Esophagus muscularis mucosa (tissue), 4 donors: Measurements from ENCODE around the gene KCNJ12. TPM values are rescaled to one million over a fixed set of nuclear protein-coding genes. Genes with fewer than 3 reads are reported as not detected.
"Not testable (repeated sequence)": the region's sequence is repeated elsewhere in the genome, so short reads cannot be mapped to it uniquely, and the experiment has no call there.

Source experiments
- DNase-seq: peaks from one replicate; pipeline ENCODE4 v3.0.0-alpha.2; 2017; ENCODE audit errors: extremely low spot score
- H3K27ac ChIP-seq, 4 donors: fragments of 200-600 bp; sonication (generic); replicated peaks in 1 of 4; 1 replicate in 3 of 4; 2 replicates in 1 of 4; pipeline ENCODE4 v1.5.1; 2016 to 2019; ENCODE audit warnings: mild to moderate bottlenecking in 1 of 4
- H3K27me3 ChIP-seq, 4 donors: fragments of 200-600 bp; sonication (generic); one replicate each; pipeline versions ENCODE4 v1.5.1 to v1.6.0; 2016 to 2019
- H3K36me3 ChIP-seq, 4 donors: fragments of 200-600 bp; sonication (generic); one replicate each; pipeline ENCODE4 v1.5.1; 2016 to 2019
- H3K4me1 ChIP-seq, 4 donors: fragments of 200-600 bp; sonication (generic); one replicate each; pipeline ENCODE4 v1.5.1; 2016 to 2019
- H3K4me3 ChIP-seq, 4 donors: fragments of 200-600 bp; sonication (generic); 1 replicate in 2 of 4; 2 replicates in 2 of 4; pipeline ENCODE4 v1.5.1; 2016 to 2019; ENCODE audit warnings: mild to moderate bottlenecking in 4 of 4, moderate library complexity in 1 of 4
- H3K9me3 ChIP-seq, 4 donors: fragments of 200-600 bp; sonication (generic); 1 replicate in 3 of 4; 2 replicates in 1 of 4; pipeline ENCODE4 v1.5.1; 2016 to 2019
- CTCF ChIP-seq, 3 experiments: fragments of 200-600 bp in 2 of 3; fragments of 450-650 bp in 1 of 3; sonication (generic) in 2 of 3; IDR thresholded peaks; one replicate each; pipeline ENCODE4 v1.5.1; 2017 to 2019; ENCODE audit warnings: antibody characterized with exemption in 3 of 3, mild to moderate bottlenecking in 2 of 3, moderate library complexity in 1 of 3
- EP300 ChIP-seq: sonication (generic); formaldehyde crosslinking; IDR thresholded peaks from one replicate; pipeline ENCODE4 v1.6.1; 2017; ENCODE audit warnings: antibody characterized with exemption
- POLR2A ChIP-seq: fragments of 450-650 bp; IDR thresholded peaks from one replicate; pipeline ENCODE4 v1.6.1; 2017; ENCODE audit warnings: antibody characterized with exemption, moderate library complexity, mild to moderate bottlenecking, low read depth
- POLR2AphosphoS5 ChIP-seq, 2 donors: sonication (generic); formaldehyde crosslinking; IDR thresholded peaks; one replicate each; pipeline ENCODE4 v1.6.1; 2017; ENCODE audit warnings: antibody characterized with exemption in 2 of 2
- WGBS: methylation state at CpG from one replicate; pipeline ENCODE4 v1.1.5; 2018; 5-methylcytosine and 5-hydroxymethylcytosine counted together
- intact Hi-C: fragments of 100-400 bp; cut with DNase I; formaldehyde crosslinking; loops from one replicate; pipeline ENCODE4 v1.15.1; 2023
- total RNA-seq, 4 donors: library from RNA; depleted of rRNA; stranded (reverse); fragments of >200 nt; gene quantifications; one replicate each; pipeline versions ENCODE4 v1.1.0 to v1.2.1, GENCODE V29; 2016

The KCNJ12 gene
- total RNA-seq, 4 donors from 2014 or later: 0.83 to 2.1 (median 1.5) TPM

- WGBS: no CpG with 5 or more reads among the region's 9 CpGs
- intact Hi-C loops, H3K4me3 ChIP-seq, DNase-seq, H3K27ac ChIP-seq, H3K36me3 ChIP-seq, H3K4me1 ChIP-seq, H3K9me3 ChIP-seq, H3K27me3 ChIP-seq: not testable (repeated sequence)
Measured at GRCh38 chr17:21423190-21423493, 47.0 kb downstream of the KCNJ12 start.

GRCh38 chr17:21424697-21425096 is 48.5 kb downstream of the KCNJ12 start:
- intact Hi-C loops, H3K9me3 ChIP-seq, DNase-seq, H3K27ac ChIP-seq, H3K4me3 ChIP-seq, H3K27me3 ChIP-seq, H3K36me3 ChIP-seq, H3K4me1 ChIP-seq: not testable (repeated sequence)
- WGBS: 87% methylated on average over 7 of the region's 7 CpGs

- no peaks in the 10 kb centered on the region for H3K9me3 ChIP-seq
- no peaks in the 10 kb centered on the region for H3K36me3 ChIP-seq
- DNase-seq: no peak
- no peak overlapping the region for H3K4me3 ChIP-seq
- intact Hi-C loops: no loop called here
- WGBS: 92% methylated on average over 10 of the region's 10 CpGs
- no peaks in the 10 kb centered on the region for H3K27me3 ChIP-seq
- H3K4me1 ChIP-seq: peaks cover 0 to 4% (median 1%) of the 10 kb centered on the region in 4 donors
- no peak overlapping the region for H3K27ac ChIP-seq
- TF ChIP-seq POLR2A (no peak), POLR2AphosphoS5 (IDR thresholded peaks at IDR 0.05) (no peak), CTCF (IDR thresholded peaks at IDR 0.05) (no peak), EP300 (no peak)
Measured at GRCh38 chr17:21425321-21425720, 49.2 kb downstream of the KCNJ12 start.

- no peaks in the 10 kb centered on the region for H3K9me3 ChIP-seq
- no peak overlapping the region for H3K27ac ChIP-seq
- 69% methylated on average over 4 of the region's 4 CpGs for WGBS
- H3K27me3 ChIP-seq: no peaks in the 10 kb centered on the region
- peaks cover 0 to 4% (median 1%) of the 10 kb centered on the region in 4 donors for H3K4me1 ChIP-seq
- no peak overlapping the region for H3K4me3 ChIP-seq
- no peaks in the 10 kb centered on the region for H3K36me3 ChIP-seq
- TF ChIP-seq CTCF (IDR thresholded peaks at IDR 0.05) (no peak), POLR2A (no peak), EP300 (no peak), POLR2AphosphoS5 (IDR thresholded peaks at IDR 0.05) (no peak)
- intact Hi-C loops: no loop called here
- DNase-seq: no peak
Measured at GRCh38 chr17:21425736-21426135, 49.6 kb downstream of the KCNJ12 start.

- intact Hi-C loops, DNase-seq: not testable (repeated sequence)
Measured at GRCh38 chr17:21426246-21426645, 50.1 kb downstream of the KCNJ12 start.

GRCh38 chr17:21426876-21427275 is 50.7 kb downstream of the KCNJ12 start:
- 86% methylated on average over 7 of the region's 8 CpGs for WGBS
- H3K36me3 ChIP-seq, H3K4me3 ChIP-seq, H3K4me1 ChIP-seq, H3K27ac ChIP-seq, H3K27me3 ChIP-seq, H3K9me3 ChIP-seq, DNase-seq, intact Hi-C loops: not testable (repeated sequence)

More at GRCh38 chr17:21426246-21426645, 50.1 kb downstream of the KCNJ12 start:
- H3K4me3 ChIP-seq, H3K4me1 ChIP-seq, H3K27ac ChIP-seq, H3K9me3 ChIP-seq, H3K27me3 ChIP-seq, H3K36me3 ChIP-seq: not testable (repeated sequence)
- WGBS: 74% methylated on average over 8 of the region's 8 CpGs

GRCh38 chr17:21427727-21428126 is 51.6 kb downstream of the KCNJ12 start:
- H3K4me1 ChIP-seq, H3K27ac ChIP-seq, H3K27me3 ChIP-seq, DNase-seq, intact Hi-C loops, H3K36me3 ChIP-seq, H3K4me3 ChIP-seq, H3K9me3 ChIP-seq: not testable (repeated sequence)
- 40% methylated on average over 1 of the region's 3 CpGs for WGBS

- WGBS: 72% methylated on average over 5 of the region's 5 CpGs
- H3K36me3 ChIP-seq, H3K4me1 ChIP-seq, H3K9me3 ChIP-seq, DNase-seq, H3K27me3 ChIP-seq, H3K4me3 ChIP-seq, intact Hi-C loops: not testable (repeated sequence)
- peak overlapping the region in 1 of 4 donors; percentile 7 for H3K27ac ChIP-seq
Measured at GRCh38 chr17:21428752-21429424, 52.7 kb downstream of the KCNJ12 start.

GRCh38 chr17:21429921-21430628 is 53.9 kb downstream of the KCNJ12 start:
- not testable (repeated sequence) for DNase-seq
- WGBS: 67% methylated on average over 5 of the region's 5 CpGs

GRCh38 chr17:21433971-21434370 is 57.8 kb downstream of the KCNJ12 start:
- H3K36me3 ChIP-seq, intact Hi-C loops, H3K27ac ChIP-seq, DNase-seq, H3K9me3 ChIP-seq, H3K4me3 ChIP-seq, H3K27me3 ChIP-seq, H3K4me1 ChIP-seq: not testable (repeated sequence)
- WGBS: 96% methylated on average over 5 of the region's 5 CpGs

More at GRCh38 chr17:21429921-21430628, 53.9 kb downstream of the KCNJ12 start:
- H3K27me3 ChIP-seq, H3K27ac ChIP-seq, H3K4me3 ChIP-seq, H3K36me3 ChIP-seq, H3K9me3 ChIP-seq, H3K4me1 ChIP-seq, intact Hi-C loops: not testable (repeated sequence)
